GM18508 (cell line): Measurements from ENCODE around the gene RCCD1.

ENCODE experiments used
- ATAC-seq: cut with Tn5 transposase; IDR thresholded peaks from one replicate; pipeline ENCODE4 v1.9.1; 2021; ENCODE audit warnings: moderate number of reproducible peaks; ENCODE audit not compliant: insufficient read depth, unreplicated experiment

The RCCD1 gene

DNA sequence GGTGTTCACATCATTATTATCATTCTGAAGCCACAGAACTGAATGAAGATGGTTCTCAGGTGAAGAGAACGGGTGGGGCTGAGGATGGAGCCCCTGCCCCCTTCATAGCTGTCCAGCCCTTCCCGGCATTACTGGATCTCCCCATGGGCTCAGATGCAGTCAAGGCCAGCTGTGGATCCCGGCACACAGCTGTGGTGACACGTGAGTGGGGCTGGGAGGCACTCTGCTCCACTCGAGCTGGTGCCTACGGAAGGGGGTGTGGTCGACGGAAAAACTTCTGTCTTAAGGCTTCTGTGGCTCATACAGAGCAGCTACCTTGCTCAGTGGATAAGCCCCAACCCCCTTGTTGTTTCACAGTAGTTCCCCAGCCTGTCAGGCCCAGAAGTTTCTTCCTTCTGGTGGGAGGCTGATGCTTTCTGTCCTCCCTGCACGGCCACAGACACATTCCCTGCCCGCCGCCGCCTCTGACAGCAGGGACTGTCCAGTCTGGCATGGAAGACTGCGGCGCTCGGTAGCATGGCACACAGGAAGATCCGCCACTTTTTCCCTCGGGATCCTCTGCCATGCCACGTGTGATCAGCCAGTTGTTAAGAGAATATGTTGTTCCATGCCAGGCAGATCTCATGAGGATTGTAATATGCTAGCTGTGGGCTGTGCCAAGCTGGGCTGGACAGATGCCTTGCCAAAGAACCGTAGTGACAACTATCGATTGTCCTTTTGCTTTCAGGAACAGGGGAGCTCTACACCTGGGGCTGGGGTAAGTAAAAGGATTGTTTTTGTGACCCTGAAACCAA is 5.8 kb downstream of the RCCD1 start:
- ATAC-seq, result no peak

DNA sequence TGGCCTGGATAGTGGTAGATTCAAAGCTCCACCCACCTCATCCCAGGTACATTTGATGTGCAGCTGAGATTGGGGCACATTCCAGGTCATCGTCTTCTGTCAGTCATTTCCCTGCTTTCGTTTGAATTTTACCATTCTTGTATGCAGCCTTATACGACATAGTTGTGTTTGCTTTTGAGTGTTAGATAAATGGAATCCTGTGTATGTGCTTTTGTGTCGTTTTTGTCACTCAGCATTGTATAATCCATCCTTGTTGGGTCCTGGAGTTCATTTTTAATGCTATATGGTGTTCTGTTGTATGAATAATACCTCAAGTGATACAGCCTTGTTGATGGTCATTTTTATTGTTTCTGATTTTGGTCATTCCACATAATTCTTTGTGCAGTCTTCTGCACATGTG is 7.3 kb downstream of the RCCD1 start:
- no peak for ATAC-seq

DNA sequence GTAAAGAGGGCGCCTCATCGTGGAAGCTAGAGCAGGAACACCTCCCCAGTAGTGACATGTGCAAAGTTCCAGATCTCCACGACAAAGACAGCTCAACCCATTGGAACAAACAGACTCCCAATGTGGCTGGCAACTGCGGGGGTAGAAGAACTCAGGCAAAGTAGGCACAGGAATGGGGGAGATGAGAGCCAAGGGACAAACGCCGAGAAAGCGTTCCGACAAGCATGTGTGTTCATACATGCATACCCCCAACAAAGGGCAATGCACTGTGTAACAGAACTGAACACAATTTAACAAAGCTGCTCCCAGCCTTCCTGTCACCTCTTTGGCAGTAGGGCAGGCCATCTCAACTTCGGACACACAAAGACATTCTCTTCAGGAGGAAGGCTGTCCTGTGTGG is 11.6 kb downstream of the RCCD1 start:
- ATAC-seq, result no peak

DNA sequence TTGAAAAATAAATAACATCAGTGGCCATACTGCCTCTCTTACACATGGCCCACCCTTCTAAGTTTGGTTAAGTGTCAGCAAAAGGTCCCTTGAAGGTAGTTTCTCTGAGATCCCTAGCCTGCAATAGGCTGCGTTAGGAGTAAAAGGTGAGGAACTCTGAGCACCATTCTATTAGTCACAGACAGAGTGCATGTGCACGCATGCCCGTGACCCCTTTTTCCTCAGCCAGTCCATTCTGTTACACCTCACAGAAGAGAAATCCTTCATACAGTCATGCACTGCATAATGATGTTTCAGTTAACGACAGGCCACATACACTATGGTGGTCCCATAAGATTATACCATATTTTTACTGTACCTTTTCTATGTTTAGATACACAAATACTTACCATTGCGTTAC is 12.5 kb downstream of the RCCD1 start:
- ATAC-seq, result no peak

DNA sequence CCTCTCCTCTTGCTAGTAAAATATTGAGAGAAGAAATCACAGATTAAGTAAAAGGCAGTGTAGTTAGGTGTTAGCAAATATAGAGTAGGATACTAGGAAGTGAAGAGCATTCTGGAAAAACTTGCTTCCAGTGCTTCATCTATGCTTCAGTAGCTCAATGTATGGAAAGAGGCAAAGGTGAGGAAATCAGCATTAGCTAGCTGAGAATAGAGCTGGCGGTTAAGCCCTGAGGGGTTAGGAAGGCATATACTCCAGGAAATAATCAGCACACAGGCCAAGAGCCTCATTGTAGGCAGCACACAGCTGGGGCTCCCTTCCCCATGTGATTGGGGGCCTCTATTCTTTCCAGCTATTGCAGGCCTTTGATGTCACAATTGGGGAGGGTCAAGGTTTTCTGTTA is 13.8 kb downstream of the RCCD1 start:
- ATAC-seq, result no peak

DNA sequence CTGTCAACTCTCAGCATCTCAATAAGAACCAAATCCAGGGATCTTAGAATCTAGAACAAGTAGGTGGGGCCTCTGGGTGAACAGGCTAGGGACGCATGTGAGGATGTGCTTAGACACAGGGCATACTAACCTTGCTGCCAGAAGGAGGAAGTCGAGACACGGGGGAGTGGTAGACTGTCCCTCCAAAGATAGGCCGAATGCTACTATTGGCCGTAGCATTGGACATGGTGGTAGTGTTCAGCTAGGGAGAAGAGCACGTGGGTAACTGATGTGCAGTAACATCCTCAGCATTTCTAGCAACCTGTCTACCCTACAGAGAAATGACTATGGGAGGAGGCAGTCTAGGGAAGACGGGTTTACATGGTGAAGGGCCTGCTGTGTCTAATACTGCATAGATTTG is 15.6 kb downstream of the RCCD1 start:
- ATAC-seq, result no peak

DNA sequence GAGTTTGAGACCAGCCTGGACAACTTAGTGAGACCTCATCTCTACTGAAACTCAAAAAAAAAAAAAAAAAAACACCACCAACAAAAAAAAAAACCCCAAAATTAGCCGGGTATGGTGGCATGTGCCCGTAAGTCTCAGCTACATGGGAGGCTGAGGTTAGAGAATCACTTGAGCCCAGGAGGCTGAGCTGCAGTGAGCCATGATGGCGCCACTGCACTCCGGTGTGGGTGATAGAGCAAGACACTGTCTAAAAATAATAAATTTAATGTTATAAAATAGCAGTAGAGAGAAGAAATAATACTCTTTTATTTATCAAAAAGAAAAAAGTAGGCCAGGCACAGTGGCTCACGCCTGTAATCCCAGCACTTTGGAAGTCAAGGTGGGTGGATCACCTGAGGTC is 17.4 kb downstream of the RCCD1 start:
- no peak for ATAC-seq

DNA sequence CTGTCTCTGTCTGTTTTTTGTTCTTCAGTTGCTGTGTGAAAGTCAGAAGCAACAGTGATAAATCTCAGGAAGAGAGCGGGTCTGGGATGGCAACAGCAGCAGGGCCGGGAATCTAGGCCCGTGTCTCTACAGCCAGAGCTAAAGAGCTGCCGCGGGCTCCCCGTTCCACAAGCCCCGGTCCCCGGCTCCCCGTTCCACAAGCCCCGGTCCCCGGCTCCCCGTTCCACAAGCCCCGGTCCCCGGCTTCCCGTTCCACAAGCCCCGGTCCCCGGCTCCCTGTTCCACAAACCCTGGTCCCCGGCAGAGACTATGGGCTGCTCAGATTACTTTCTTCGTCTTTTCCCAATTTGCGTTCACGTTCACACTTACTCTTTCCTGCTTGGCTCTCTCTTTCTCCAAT is 19.5 kb downstream of the RCCD1 start:
- ATAC-seq, result no peak

DNA sequence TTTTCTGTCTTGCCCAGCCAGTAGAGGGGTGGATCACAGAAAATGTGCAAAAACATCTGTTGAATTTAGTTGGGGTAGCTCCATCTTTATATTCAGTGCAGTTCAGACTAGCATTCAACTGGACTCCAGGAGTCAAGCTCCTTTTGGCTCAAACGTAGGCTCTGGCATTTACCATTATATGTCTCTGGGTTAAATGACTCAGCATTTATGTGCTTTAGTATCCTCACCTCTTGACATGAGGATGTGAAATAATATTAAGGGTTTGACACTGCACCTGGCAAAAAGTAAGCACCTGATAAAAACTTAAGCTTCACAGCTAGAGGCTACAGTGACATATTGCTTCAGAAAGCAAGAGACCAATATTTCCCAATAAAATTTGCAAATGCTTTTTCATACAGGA is 24.9 kb downstream of the RCCD1 start:
- ATAC-seq, result no peak

DNA sequence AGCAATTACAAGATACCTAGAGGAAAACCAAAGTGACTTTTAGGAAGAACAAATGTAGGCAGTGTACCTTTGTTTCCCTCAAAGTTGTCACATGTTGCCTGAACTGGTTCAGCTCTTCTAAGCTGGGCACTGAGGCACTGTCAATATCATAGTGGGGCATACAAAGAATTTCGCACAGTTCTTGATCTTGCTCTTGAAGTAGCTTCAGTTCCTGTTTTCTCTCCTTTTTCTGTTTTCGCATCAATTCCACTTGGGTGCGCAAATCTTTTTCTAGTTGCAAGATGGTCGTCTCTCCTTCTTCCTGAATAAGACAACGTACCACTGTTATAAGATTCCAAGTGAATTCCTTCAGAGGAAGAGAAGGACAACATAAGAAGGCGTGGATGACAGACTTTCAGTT is 27.0 kb downstream of the RCCD1 start:
- ATAC-seq, result no peak

DNA sequence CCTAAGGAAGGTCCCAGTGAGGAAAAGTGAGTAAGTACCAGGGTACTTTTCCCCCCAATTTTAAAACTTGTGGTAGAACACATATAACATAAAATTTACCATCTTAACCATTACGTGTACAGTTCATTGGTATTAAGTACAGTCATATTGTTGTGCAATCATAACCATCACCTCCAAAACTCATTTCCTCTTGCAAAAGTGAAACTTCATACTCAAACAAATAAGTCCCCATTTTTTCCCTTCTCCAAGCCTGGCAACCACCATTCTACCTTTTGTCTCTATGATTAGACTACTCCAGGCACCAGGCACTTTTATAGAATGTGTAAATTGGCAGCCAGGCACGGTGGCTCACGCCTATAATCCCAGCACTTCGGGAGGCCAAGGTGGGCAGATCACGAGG is 27.5 kb downstream of the RCCD1 start:
- ATAC-seq, result no peak

DNA sequence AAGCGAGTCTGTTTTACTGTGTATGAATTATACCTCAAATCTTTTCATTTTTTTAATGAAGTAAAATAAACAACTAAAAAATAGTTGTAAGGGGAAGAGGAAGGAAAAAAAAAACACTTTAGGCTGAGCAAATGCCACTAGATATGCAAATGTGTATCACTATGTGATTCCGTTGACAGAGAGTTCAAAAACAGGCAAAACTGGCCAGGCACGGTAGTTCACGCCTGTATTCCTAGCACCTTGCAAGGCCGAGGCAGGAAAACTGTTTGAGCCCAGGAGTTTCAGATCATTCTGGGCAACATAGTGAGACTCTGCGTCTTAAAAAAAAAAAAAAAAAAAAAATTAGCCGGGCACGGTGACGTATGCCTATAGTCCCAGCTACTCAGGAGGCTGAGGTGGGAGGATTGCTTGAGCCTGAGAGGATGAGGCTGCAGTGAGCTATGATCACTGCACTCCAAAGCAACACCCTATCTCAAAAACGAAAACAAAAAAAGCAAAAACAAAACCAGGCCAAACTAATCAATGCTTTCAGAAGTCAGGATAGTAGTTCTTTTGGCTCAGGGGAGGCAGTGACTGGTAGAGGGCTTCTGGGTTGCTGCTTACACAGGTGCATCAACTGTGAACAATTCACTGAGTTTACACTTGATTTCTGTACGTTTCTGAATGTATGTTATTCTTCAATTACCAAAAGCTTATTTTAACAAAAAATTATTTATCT is 32.3 kb downstream of the RCCD1 start:
- no peak for ATAC-seq

DNA sequence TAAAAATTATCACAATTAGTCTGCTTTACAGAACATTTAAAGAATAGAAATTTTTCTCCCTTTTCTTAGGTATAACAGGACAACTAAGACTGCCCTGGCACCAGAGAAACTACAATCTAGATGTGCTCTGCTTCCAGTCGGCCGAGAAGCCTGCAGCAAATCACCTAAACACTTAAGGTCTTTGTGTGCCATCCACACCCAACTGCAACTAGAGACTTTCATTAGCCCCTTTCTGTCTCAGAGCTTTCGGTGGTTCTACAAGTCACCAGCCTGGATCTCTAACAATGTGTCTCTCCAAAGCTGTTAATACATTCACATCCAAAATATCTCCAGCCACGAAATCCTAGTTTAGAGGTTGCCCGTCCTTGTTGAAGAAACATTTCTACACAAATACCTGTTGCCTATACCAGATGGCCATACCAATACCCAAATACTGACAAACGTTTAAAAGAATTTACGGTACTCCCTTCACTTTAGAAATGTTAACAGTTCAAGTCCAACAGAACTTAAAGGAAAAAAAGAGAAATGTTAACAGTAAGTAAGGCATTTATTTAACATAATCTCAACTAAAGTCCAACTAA is 33.0 kb downstream of the RCCD1 start:
- ATAC-seq, result no peak

DNA sequence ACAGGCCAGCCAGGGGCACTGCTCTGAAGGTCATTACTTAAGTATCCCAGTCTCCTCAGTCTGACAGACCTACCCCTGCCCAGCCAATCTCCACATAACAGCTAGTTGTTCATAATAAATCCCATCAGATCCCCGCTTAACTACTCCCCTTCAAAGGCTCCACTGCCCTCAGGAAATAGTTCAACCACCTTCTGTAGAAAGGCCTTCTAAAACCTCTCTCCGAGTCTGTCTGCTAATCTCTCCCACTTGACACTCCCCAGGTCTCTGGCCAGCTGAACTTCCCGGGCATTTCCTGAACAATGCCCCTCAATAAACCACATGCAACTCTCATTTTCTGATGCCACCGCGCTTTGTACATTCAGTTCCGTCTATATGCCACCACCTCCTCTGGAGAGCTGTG is 33.6 kb downstream of the RCCD1 start:
- no peak for ATAC-seq

DNA sequence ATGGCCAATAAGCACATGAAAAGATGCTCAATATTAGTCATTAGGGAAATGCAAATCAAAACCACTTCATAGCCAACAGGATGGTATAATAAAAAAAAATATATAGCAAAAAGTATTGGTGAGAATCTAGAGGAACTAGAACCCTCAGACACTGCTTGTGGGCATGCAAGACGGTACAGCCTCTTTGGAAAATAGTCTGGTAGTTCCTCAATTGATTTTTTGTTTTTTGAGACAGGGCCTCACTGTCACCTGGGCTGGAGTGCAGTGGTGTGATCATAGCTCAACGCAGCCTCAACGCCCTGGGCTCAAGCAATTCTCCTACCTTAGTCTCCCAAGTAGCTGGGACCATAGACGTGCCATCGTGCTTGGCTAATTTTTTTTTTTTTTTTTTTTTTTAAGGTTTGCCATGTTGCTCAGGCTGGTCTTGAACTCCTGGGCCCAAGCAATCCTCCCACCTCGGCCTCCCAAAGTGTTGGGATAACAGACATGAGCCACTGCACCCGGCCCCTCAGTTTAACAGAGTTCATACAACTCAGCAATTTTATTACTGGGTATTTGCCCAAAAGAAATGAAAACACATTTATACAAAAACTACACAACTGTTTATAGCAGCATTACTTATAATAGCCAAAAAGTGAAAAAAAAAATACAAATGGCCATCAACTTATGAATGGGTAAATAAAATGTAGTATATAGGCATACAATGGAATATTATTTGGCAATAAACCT is 34.5 kb downstream of the RCCD1 start:
- ATAC-seq, result no peak

DNA sequence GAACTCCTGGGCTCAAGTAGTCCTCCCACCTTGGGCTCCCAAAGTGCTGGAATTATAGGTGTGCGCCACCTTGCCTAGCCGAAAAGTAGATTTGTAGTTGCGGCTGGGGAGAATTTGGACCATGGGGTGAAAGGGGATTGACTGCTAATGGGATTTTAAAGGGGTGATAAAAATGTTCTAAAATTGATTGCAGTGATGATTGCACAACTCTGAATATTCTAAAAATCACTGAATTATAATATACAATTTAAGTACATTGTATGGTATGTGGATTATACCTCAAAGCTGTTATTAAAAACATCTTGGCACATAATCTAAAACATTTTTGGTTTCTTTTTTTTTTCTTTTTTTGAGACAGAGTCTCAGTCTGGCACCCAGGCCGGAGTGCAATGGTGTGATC is 35.8 kb downstream of the RCCD1 start:
- no peak for ATAC-seq

DNA sequence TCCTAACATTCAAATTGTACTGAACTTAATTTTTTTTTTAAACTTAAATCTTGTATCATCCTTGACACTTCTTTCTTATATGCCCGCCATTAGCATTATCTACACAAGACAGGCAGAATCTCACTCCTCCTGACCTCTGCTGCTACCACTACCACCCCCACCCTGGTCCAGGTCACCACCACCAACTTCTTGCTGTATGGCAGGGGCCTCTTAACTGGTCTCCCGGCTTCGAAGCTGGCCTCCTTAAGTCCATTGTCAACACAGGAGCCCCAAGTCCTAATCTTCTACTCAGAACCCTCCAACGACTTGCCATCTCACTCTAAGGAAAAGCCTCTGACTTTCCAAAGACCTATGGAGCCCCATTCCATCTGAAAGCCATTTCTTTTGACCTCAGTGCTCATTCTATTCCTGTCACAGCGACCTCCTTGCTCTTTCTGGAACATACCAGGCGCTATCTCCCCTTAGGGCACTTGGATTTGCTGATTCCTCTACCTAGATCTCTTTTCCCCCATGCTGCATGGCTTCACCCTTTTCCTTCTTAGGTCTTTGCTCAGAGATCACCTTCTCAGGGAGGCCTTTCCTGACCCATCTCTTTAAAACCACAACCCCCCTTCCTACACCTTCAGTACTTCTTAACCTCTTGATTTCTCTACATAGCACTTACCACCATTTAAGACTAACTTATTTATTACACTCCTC is 37.1 kb downstream of the RCCD1 start:
- ATAC-seq, result no peak

DNA sequence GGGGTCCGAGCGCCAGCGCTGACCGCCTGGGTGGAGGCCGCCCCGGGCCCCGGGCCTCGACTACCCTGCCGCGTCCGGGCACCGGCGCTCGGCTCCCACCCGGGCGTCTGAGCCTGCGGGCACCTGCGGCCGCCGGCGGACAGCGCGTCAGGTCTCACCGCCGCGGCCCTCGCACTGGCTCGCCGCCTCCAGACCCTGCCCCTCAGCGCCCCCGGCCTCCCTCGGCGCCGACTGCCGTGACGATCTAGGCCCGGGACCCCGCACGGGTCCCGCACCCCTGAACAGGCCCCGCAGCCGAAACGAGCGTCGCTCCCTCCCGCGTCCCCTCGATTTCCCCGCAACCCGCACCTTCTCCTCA is 39.4 kb downstream of the RCCD1 start:
- no peak for ATAC-seq

DNA sequence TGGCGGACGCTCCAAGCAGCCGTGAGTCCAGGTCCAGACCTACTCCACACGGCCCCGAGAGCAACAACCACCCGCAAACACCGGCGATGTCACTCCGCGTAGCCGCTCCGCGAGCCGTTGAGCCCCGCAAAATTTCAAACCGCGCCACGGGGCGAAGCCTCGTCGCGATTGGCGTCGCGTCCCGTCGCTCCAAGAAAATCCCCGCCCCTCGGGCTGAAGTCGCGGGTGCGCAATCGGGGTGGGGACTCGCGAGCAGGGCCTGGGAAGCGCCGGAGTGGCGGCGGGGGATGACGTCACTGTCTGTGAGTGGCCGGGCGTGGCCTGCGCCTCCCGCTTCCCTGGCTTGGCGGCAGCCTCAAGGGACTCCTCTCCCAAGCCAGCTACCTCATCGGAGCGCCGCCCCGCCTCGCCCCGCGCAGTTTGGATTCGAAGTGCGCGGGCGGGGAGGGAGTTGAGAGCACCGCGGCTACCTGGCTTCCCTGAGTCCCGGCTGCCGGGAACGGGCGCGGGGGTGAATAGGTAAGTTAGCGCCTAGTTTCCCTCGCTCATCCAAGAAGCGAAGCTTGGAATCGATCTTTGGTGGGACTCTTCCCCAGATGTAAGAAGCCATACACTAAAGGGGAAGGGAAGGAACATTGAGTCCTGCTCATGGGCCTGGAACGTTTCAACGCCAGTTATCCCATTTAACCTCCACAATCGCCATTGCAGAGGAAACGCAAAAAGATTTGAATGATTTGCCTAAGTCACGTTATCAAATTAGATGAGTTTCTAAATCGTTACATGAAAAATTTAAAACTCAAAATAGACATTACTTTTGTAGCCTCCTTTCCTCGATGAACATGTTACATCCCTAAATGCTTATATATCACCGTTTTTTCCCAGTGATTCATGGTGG is 40.0 kb downstream of the RCCD1 start, which contains the start of gene PRC1:
Gene PRC1, minus strand, starts transcription at position 119 of the 895 bp plus-strand sequence. Its CDS starts 118 bp downstream, at position 1.
- peak; percentile 57 for ATAC-seq
